ENCODE results near the gene IL10RB.
A peak's percentile ranks its signal among the peaks of the same experiment; 100 is the strongest.

Gene IL10RB

DNA sequence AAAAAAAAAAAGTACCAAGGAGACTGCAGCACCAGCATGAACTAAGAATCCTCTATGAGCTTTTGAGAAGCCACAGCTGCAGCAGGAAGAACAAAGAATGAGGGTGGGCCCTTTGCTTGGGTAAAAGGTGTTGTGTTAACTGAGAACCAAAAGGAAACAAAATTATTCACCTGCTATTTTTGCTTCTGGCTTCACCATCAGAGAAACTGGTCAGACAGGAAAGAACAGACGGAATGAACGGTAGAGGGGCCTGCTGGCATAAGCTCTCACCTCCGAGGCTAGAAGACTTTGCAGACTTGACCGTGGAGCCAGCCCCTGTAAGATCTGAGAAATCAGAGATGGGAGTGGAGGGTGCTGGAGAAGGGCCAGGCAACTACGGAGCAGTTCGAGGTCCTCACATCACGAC lies 27.6 kb downstream of the IL10RB start:
- H3K36me3 ChIP-seq (replicated peaks; ENCODE audit: low read depth, low read length) = peaks cover 3% of the 10 kb centered on the region
- H3K9ac ChIP-seq (ENCODE audit: low read length) = no peak overlapping the region
- no peak overlapping the region for H3K4me2 ChIP-seq (ENCODE audit: low read length)
- no peaks in the 10 kb centered on the region for H3K79me2 ChIP-seq (ENCODE audit: low read length)
- no peaks in the 10 kb centered on the region for H3K27me3 ChIP-seq (ENCODE audit: low read depth, low read length)
- H2AFZ ChIP-seq (ENCODE audit: low read depth, low read length) = no peak overlapping the region
- TF ChIP-seq EZH2phosphoT487 (IDR thresholded peaks at IDR 0.05; ENCODE audit: low read depth) = no peak
- TF ChIP-seq, protein P1, sequence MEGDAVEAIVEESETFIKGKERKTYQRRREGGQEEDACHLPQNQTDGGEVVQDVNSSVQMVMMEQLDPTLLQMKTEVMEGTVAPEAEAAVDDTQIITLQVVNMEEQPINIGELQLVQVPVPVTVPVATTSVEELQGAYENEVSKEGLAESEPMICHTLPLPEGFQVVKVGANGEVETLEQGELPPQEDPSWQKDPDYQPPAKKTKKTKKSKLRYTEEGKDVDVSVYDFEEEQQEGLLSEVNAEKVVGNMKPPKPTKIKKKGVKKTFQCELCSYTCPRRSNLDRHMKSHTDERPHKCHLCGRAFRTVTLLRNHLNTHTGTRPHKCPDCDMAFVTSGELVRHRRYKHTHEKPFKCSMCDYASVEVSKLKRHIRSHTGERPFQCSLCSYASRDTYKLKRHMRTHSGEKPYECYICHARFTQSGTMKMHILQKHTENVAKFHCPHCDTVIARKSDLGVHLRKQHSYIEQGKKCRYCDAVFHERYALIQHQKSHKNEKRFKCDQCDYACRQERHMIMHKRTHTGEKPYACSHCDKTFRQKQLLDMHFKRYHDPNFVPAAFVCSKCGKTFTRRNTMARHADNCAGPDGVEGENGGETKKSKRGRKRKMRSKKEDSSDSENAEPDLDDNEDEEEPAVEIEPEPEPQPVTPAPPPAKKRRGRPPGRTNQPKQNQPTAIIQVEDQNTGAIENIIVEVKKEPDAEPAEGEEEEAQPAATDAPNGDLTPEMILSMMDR (IDR thresholded peaks at IDR 0.05; ENCODE audit: low read depth, low read length) = no peak
- H4K20me1 ChIP-seq (ENCODE audit: insufficient read depth, low read length) = no peaks in the 10 kb centered on the region
- H3K27ac ChIP-seq (ENCODE audit: low read length) = no peak overlapping the region
- peaks cover 6% of the 10 kb centered on the region for H3K4me1 ChIP-seq (ENCODE audit: low read length)
- no peak overlapping the region for H3K4me3 ChIP-seq (ENCODE audit: low read length)
- no peaks in the 10 kb centered on the region for H3K9me3 ChIP-seq (ENCODE audit: insufficient read depth, low read length)

DNA sequence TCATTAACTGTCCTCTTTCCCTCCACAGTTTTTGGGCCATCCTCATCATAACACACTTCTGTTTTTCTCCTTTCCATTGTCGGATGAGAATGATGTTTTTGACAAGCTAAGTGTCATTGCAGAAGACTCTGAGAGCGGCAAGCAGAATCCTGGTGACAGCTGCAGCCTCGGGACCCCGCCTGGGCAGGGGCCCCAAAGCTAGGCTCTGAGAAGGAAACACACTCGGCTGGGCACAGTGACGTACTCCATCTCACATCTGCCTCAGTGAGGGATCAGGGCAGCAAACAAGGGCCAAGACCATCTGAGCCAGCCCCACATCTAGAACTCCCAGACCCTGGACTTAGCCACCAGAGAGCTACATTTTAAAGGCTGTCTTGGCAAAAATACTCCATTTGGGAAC lies 30.0 kb downstream of the IL10RB start:
- Histone ChIP-seq H3K27ac (ENCODE audit: low read length) (no peak overlapping the region), H3K79me2 (ENCODE audit: low read length) (no peaks in the 10 kb centered on the region), H3K9ac (ENCODE audit: low read length) (no peak overlapping the region), H3K4me3 (ENCODE audit: low read length) (no peak overlapping the region), H4K20me1 (ENCODE audit: insufficient read depth, low read length) (no peaks in the 10 kb centered on the region), H3K36me3 (replicated peaks; ENCODE audit: low read depth, low read length) (peaks cover 3% of the 10 kb centered on the region), H3K4me2 (ENCODE audit: low read length) (peak overlapping the region; percentile 14; the same call in 1 of the 2 replicates), H3K4me1 (ENCODE audit: low read length) (peaks cover 25% of the 10 kb centered on the region), H3K27me3 (ENCODE audit: low read depth, low read length) (no peaks in the 10 kb centered on the region), H3K9me3 (ENCODE audit: insufficient read depth, low read length) (peaks cover 3% of the 10 kb centered on the region; the same call in 1 of the 2 replicates), H2AFZ (ENCODE audit: low read depth, low read length) (no peak overlapping the region)
- TF ChIP-seq EZH2phosphoT487 (IDR thresholded peaks at IDR 0.05; ENCODE audit: low read depth) = no peak
- TF ChIP-seq, protein P1 (IDR thresholded peaks at IDR 0.05; ENCODE audit: low read depth, low read length) = no peak

DNA sequence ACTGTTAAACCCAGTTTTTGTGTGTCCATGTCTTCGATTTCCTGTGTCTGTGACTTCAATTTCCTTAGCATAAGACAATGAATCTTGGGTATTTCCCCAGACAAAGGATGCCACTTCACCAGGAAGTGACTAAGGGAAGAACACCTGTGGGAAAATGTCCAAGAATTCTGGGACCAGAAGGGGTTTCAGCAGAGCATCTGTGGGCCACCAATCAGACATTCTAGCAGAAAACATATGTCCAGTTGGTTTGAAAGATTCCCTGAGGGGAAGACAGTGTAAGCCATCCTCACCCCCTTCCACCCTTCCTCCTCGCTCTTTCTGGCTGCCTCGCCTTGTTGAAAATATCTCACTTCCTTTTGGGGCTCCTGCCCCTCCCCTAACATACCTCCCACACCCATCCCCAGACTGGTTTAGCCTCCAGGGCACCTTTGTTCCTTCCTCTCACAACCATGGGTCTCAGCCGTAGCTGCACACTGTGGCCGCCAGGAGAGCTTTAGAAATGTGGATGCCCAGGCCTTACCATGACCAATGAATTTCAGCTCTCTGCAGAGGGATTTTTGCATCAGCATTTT lies 33.1 kb downstream of the IL10RB start:
- no peak overlapping the region for H2AFZ ChIP-seq (ENCODE audit: low read depth, low read length)
- TF ChIP-seq, protein P1 (IDR thresholded peaks at IDR 0.05; ENCODE audit: low read depth, low read length) = no peak
- no peak for TF ChIP-seq EZH2phosphoT487 (IDR thresholded peaks at IDR 0.05; ENCODE audit: low read depth)
- H3K4me1 ChIP-seq (ENCODE audit: low read length) = peaks cover 29% of the 10 kb centered on the region
- peaks cover 3% of the 10 kb centered on the region for H3K36me3 ChIP-seq (replicated peaks; ENCODE audit: low read depth, low read length)
- no peak overlapping the region for H3K27ac ChIP-seq (ENCODE audit: low read length)
- no peaks in the 10 kb centered on the region for H3K27me3 ChIP-seq (ENCODE audit: low read depth, low read length)
- peak overlapping the region; percentile 60 for H3K4me2 ChIP-seq (ENCODE audit: low read length)
- no peaks in the 10 kb centered on the region for H3K79me2 ChIP-seq (ENCODE audit: low read length)
- peak overlapping the region; percentile 42; the same call in 1 of the 2 replicates for H3K4me3 ChIP-seq (ENCODE audit: low read length)
- no peaks in the 10 kb centered on the region for H4K20me1 ChIP-seq (ENCODE audit: insufficient read depth, low read length)
- H3K9ac ChIP-seq (ENCODE audit: low read length) = no peak overlapping the region
- H3K9me3 ChIP-seq (ENCODE audit: insufficient read depth, low read length) = peaks cover 3% of the 10 kb centered on the region; the same call in 1 of the 2 replicates

DNA sequence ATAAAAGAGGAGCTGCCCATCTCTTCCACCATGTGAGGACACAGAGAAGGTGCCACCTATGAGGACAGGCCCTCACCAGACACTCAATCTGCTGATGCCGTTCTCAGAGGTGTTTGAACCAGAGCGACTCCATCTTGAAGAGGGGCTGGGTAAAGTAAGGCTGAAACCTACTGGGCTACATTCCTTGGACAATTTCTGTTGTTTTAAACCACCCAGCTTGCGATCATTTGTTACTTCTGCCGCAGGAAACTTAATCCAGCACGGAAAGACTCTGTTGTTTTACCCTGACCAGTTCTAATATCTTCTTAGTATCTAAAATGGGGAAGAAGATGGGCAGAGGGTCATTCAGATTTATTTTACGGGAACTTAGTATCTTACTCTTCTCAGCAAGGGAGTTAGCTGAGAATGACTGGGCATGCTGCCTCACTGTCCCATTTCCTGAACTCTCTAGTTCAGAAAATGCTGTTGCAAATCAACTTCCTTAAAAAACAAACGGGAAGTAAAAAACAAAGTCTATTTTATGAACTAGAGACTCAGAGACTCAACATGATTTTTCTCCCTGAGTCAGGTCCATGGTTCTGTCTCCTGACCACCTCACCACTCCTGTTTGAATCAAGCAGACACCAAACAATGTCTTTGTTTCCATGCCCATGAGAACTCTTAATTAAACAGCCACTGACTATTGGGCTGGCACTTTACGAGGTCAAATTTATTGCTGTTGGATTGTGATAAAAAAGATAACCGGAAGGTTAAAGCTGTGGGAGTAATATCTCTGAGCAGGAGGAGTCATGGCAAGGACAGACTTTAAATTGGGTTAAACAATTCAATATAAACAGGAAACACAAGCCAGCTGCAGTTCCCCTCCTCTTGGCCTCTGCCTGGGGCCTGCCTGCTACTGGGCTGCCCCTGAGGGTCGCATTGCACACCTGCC lies 34.8 kb downstream of the IL10RB start:
- Histone ChIP-seq H2AFZ (ENCODE audit: low read depth, low read length) (no peak overlapping the region), H3K9ac (ENCODE audit: low read length) (no peak overlapping the region), H3K4me3 (ENCODE audit: low read length) (no peak overlapping the region), H3K4me2 (ENCODE audit: low read length) (no peak overlapping the region), H4K20me1 (ENCODE audit: insufficient read depth, low read length) (no peaks in the 10 kb centered on the region), H3K36me3 (replicated peaks; ENCODE audit: low read depth, low read length) (peaks cover 3% of the 10 kb centered on the region), H3K27ac (ENCODE audit: low read length) (no peak overlapping the region), H3K9me3 (ENCODE audit: insufficient read depth, low read length) (peaks cover 3% of the 10 kb centered on the region; the same call in 1 of the 2 replicates), H3K4me1 (ENCODE audit: low read length) (peaks cover 29% of the 10 kb centered on the region), H3K27me3 (ENCODE audit: low read depth, low read length) (no peaks in the 10 kb centered on the region), H3K79me2 (ENCODE audit: low read length) (no peaks in the 10 kb centered on the region)
- no peak for TF ChIP-seq EZH2phosphoT487 (IDR thresholded peaks at IDR 0.05; ENCODE audit: low read depth)
- TF ChIP-seq, protein P1 (IDR thresholded peaks at IDR 0.05; ENCODE audit: low read depth, low read length) = no peak

Measured in OCI-LY3 (cell line).